T-helper 9 cell (primary cell): ENCODE measurements around the gene CXCL8.

ENCODE experiments used
- DNase-seq: peaks from one replicate; pipeline ENCODE4 v3.0.0-alpha.2; 2020

Gene CXCL8

DNA sequence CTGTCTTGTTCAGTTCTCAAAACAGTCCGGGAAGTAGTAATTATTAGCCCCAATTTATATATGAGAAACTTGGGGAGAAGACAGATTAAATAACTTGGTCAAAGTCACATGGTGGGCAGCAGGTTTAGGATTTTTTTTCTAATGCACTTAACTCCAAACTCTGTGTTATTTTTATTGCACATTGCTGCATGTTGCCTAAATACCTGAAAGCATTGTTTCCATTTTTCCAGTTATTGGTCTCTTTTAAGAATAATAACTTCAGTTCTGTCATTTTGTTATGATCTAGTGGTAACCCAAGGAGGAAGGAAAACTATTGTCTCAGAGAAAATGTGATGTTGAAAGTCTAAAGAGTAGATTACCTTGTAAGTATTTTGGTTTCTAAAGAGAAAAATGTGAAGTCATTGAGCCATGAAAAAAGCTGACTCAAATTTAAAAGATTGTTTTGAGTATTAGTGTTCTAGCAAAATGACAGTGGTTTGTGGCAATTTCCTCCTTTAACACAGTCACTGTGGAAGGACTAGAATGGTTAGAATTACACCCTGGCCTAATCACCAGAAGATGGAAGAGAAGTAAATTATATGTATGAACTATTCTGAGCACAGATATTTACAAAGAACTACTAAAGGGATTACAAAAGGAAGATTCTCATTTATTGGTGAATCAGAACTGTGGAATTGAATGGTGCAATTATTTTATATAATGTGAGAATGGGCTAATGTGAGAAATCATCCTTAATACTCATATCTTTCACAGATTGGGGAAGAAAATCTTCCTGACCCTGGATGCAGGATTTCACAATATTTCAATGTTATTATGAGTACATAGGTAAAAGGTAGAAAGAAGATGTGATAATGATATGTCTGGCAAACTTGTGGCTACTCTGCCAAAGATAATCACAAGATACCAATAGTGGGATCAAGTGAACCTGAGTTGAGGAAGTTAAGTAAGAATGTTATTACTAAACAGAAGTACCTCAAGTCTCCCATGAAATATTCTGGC is 21.7 kb upstream of the CXCL8 start:
- no peak for DNase-seq

DNA sequence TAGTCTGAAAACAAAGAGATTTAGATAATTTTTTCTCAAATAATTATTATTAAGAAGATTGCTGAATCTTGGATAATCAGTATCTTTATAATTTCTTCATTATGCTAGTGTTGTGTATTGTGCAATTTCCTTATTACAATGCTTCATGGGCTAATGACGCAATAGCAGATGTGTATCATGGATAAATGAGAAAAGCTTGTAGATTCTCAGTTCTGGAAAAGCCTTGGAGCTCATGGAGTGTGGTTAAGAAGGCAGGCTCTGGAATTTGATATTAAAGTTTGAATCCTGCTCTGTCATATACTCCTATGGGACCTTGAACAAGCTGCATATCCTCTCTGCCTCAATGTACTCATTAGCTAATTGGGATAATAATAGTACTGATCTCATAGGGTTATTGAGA is 18.9 kb upstream of the CXCL8 start:
- no peak for DNase-seq

- DNase-seq, result no peak
Observed at GRCh38 chr4:73721909-73722308, 18.5 kb upstream of the CXCL8 start.

GRCh38 chr4:73723023-73723422 is 17.3 kb upstream of the CXCL8 start:
- no peak for DNase-seq

GRCh38 chr4:73723928-73724327 is 16.4 kb upstream of the CXCL8 start:
- no peak for DNase-seq

GRCh38 chr4:73725510-73725909 is 14.9 kb upstream of the CXCL8 start:
- no peak for DNase-seq

- DNase-seq, result no peak
Observed at GRCh38 chr4:73725985-73726384, 14.4 kb upstream of the CXCL8 start.

DNA sequence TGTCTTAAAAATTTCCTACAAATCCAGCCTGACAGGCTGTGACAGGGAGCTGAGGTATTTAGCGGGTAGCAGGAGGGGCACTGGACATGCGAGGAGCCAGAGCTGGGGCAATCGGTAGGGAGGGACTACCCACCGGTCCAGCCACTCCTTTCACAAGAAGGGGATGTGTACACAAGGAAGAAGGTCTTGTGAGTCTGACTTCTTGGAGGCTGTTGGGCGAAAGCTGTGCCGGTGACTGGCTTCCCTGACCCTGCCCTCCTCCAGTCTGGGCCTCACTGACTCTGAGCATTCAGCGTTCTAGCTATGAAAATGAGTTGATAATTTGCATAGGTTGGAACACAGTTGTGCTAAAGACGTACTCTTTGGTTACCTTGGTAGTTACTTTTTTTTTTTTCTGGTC is 12.7 kb upstream of the CXCL8 start:
- DNase-seq, result no peak

- no peak for DNase-seq
Observed at GRCh38 chr4:73728091-73728741, 12.2 kb upstream of the CXCL8 start.

GRCh38 chr4:73729534-73730165 is 10.7 kb upstream of the CXCL8 start:
- DNase-seq, result no peak

DNA sequence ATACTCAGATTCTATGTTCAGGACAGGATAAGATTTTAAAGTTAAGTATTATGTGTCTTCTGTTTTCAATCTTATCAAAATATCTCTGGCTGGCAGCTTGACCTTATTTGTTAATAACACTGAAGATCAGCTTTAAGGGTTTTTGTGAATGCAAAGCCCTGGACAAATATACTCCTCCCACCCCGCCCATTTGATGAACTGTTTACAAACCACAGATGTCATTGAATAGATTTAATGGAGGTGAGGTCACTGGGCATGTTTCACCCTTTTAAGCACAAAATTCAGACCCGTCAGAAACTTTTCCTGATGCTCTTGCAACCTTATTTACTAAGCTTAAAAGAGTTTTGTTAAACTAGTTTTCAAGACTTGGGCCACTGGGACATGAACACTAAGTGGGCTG is 10.1 kb upstream of the CXCL8 start:
- no peak for DNase-seq

DNA sequence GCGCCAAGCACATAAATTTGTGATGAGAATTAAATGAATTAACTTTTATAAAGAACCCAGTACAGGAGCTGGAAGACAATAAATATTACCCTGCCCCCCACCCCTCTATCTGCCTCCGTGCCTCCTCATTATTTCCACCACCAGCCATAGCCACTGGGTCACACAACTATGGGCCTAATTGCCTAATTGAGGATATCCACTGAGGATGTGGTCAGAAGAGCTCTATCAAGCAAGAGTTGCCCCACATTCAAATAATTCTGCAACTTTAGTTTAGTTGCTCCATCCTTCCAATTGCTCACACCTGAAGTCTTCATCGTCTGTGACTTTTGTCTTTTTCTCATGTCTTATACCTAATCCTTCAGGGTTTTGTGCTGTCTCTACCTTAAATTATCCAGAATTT is 9.5 kb upstream of the CXCL8 start:
- no peak for DNase-seq

- DNase-seq, result no peak
Observed at GRCh38 chr4:73731968-73732610, 8.3 kb upstream of the CXCL8 start.

- DNase-seq, result no peak
Observed at GRCh38 chr4:73732759-73733431, 7.5 kb upstream of the CXCL8 start.

GRCh38 chr4:73734530-73735001 is 5.8 kb upstream of the CXCL8 start:
- DNase-seq, result no peak

- DNase-seq, result no peak
Observed at GRCh38 chr4:73735231-73735630, 5.1 kb upstream of the CXCL8 start.

DNA sequence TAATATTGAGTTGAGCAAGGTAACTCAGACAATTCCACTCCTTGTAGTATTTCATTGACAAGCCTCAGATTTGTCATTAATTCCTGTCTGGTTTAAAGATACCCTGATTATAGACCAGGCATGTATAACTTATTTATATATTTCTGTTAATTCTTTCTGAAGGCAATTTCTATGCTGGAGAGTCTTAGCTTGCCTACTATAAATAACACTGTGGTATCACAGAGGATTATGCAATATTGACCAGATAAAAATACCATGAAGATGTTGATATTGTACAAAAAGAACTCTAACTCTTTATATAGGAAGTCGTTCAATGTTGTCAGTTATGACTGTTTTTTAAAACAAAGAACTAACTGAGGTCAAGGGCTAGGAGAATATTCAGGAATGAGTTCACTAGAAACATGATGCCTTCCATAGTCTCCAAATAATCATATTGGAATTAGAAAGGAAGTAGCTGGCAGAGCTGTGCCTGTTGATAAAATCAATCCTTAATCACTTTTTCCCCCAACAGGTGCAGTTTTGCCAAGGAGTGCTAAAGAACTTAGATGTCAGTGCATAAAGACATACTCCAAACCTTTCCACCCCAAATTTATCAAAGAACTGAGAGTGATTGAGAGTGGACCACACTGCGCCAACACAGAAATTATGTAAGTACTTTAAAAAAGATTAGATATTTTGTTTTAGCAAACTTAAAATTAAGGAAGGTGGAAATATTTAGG is 821 bp downstream of the CXCL8 start:
- DNase-seq, result no peak

GRCh38 chr4:73741750-73742489 is 1.6 kb downstream of the CXCL8 start:
- DNase-seq, result no peak

DNA sequence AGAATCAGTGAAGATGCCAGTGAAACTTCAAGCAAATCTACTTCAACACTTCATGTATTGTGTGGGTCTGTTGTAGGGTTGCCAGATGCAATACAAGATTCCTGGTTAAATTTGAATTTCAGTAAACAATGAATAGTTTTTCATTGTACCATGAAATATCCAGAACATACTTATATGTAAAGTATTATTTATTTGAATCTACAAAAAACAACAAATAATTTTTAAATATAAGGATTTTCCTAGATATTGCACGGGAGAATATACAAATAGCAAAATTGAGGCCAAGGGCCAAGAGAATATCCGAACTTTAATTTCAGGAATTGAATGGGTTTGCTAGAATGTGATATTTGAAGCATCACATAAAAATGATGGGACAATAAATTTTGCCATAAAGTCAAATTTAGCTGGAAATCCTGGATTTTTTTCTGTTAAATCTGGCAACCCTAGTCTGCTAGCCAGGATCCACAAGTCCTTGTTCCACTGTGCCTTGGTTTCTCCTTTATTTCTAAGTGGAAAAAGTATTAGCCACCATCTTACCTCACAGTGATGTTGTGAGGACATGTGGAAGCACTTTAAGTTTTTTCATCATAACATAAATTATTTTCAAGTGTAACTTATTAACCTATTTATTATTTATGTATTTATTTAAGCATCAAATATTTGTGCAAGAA is 2.3 kb downstream of the CXCL8 start:
- DNase-seq, result no peak

DNA sequence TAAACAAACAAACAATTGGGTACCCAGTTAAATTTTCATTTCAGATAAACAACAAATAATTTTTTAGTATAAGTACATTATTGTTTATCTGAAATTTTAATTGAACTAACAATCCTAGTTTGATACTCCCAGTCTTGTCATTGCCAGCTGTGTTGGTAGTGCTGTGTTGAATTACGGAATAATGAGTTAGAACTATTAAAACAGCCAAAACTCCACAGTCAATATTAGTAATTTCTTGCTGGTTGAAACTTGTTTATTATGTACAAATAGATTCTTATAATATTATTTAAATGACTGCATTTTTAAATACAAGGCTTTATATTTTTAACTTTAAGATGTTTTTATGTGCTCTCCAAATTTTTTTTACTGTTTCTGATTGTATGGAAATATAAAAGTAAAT is 2.9 kb downstream of the CXCL8 start:
- no peak for DNase-seq
